Glutamatergic neuron (in vitro differentiated cells): ENCODE results near the gene GPHB5. TPM values are rescaled to one million over a fixed set of nuclear protein-coding genes. Genes with fewer than 3 reads are reported as not detected.

Experiments used
- DNase-seq: peaks from one replicate; pipeline ENCODE4 v3.0.0; 2022
- H3K27ac Mint-ChIP-seq: one replicate; pipeline ENCODE4 v1.8.0; 2020; ENCODE audit warnings: mild to moderate bottlenecking, mixed read lengths, inconsistent platforms; ENCODE audit not compliant: unreplicated experiment
- H3K27me3 Mint-ChIP-seq: one replicate; pipeline ENCODE4 v1.8.0; 2020; ENCODE audit warnings: mild to moderate bottlenecking, moderate library complexity, mixed read lengths, inconsistent platforms; ENCODE audit not compliant: unreplicated experiment
- H3K36me3 Mint-ChIP-seq: one replicate; pipeline ENCODE4 v1.8.0; 2020; ENCODE audit warnings: mild to moderate bottlenecking, mixed read lengths, inconsistent platforms; ENCODE audit not compliant: unreplicated experiment
- H3K4me1 Mint-ChIP-seq: one replicate; pipeline ENCODE4 v1.8.0; 2020; ENCODE audit warnings: mild to moderate bottlenecking, low read depth, mixed read lengths, inconsistent platforms; ENCODE audit not compliant: unreplicated experiment
- H3K4me3 Mint-ChIP-seq: one replicate; pipeline ENCODE4 v1.8.0; 2020; ENCODE audit warnings: mild to moderate bottlenecking, mixed read lengths, inconsistent platforms; ENCODE audit not compliant: unreplicated experiment
- H3K9me3 Mint-ChIP-seq: one replicate; pipeline ENCODE4 v1.8.0; 2020; ENCODE audit warnings: mild to moderate bottlenecking, moderate library complexity, mixed read lengths, inconsistent platforms; ENCODE audit not compliant: unreplicated experiment
- CTCF ChIP-seq: fragments of 200-600 bp; sonication (generic); IDR thresholded peaks from one replicate; pipeline ENCODE4 v1.5.0; 2021; ENCODE audit not compliant: partially characterized antibody, unreplicated experiment
- total RNA-seq: library from RNA; stranded (reverse); fragmentation: NEBNext Ultra II Directional; extraction: Animal tissue kit (Norgen Biotek cat#: 25700); gene quantifications from one replicate; pipeline ENCODE4 v1.2.1, GENCODE V29; 2021; ENCODE audit not compliant: unreplicated experiment

The GPHB5 gene
- total RNA-seq, 1 donor from 2014 or later: not detected

GRCh38 chr14:63277591-63278183, 41.0 kb downstream of the GPHB5 start:
- Mint-ChIP-seq H3K9me3 (no peaks in the 10 kb centered on the region), H3K36me3 (no peaks in the 10 kb centered on the region), H3K27ac (no peak overlapping the region), H3K27me3 (no peaks in the 10 kb centered on the region), H3K4me1 (no peaks in the 10 kb centered on the region), H3K4me3 (no peak overlapping the region)
- TF ChIP-seq CTCF: no peak
- DNase-seq: no peak

GRCh38 chr14:63276492-63277342, 42.0 kb downstream of the GPHB5 start:
- H3K27me3 Mint-ChIP-seq: no peaks in the 10 kb centered on the region
- TF ChIP-seq CTCF: peak; percentile 76
- no peak for DNase-seq
- H3K4me3 Mint-ChIP-seq: no peak overlapping the region
- H3K4me1 Mint-ChIP-seq: no peaks in the 10 kb centered on the region
- no peaks in the 10 kb centered on the region for H3K9me3 Mint-ChIP-seq
- H3K27ac Mint-ChIP-seq: no peak overlapping the region
- H3K36me3 Mint-ChIP-seq: no peaks in the 10 kb centered on the region

GRCh38 chr14:63276016-63276415, 42.7 kb downstream of the GPHB5 start:
- no peaks in the 10 kb centered on the region for H3K4me1 Mint-ChIP-seq
- TF ChIP-seq CTCF: no peak
- no peak for DNase-seq
- H3K9me3 Mint-ChIP-seq: no peaks in the 10 kb centered on the region
- H3K36me3 Mint-ChIP-seq: no peaks in the 10 kb centered on the region
- H3K27me3 Mint-ChIP-seq: no peaks in the 10 kb centered on the region
- no peak overlapping the region for H3K27ac Mint-ChIP-seq
- H3K4me3 Mint-ChIP-seq: no peak overlapping the region

- no peak for DNase-seq
- no peak overlapping the region for H3K27ac Mint-ChIP-seq
- no peaks in the 10 kb centered on the region for H3K9me3 Mint-ChIP-seq
- H3K4me1 Mint-ChIP-seq: no peaks in the 10 kb centered on the region
- H3K27me3 Mint-ChIP-seq: no peaks in the 10 kb centered on the region
- no peak overlapping the region for H3K4me3 Mint-ChIP-seq
- no peak for TF ChIP-seq CTCF
- no peaks in the 10 kb centered on the region for H3K36me3 Mint-ChIP-seq
Observed at GRCh38 chr14:63275611-63276010, 43.1 kb downstream of the GPHB5 start.
